ENCODE data around the gene PAK4. TPM values are rescaled to one million over a fixed set of nuclear protein-coding genes. Genes with fewer than 3 reads are reported as not detected.
A peak's percentile ranks its signal among the peaks of the same experiment; 100 is the strongest.

Gene PAK4
- total RNA-seq, 8 experiments from 2014 or later: 6.5 to 42.8 (median 11.9) TPM

GRCh38 chr19:39194832-39195542 is 69.4 kb downstream of the PAK4 start:
- peak in 1 of 8 experiments; percentile 33 for ATAC-seq (replicated peaks in 6 of 8)
- peaks cover 2 to 10% of the 10 kb centered on the region in 2 donors for H3K4me1 ChIP-seq (replicated peaks in 1 of 2)
- in situ Hi-C loops (cut with MboI; ENCODE audit: low pct_unique_long_range_greater_than_20kb in 2 of 9, low sequenced_read_pairs in 9 of 9, unreplicated experiment in 9 of 9): no loop called here
- no peak overlapping the region for H3K4me3 ChIP-seq
- WGBS, 10 experiments: 22 to 95% (median 57%) methylated on average over 1 to 6 of the region's 9 CpGs; no CpG with 5 or more reads in 4 of the 10 experiments
- no peak overlapping the region for H3K27ac ChIP-seq

- H3K4me1 ChIP-seq (replicated peaks in 1 of 2): peaks cover 2 to 10% of the 10 kb centered on the region in 2 donors
- no peak overlapping the region for H3K4me3 ChIP-seq
- in situ Hi-C loops (cut with MboI; ENCODE audit: low pct_unique_long_range_greater_than_20kb in 2 of 9, low sequenced_read_pairs in 9 of 9, unreplicated experiment in 9 of 9): no loop called here
- H3K27ac ChIP-seq: no peak overlapping the region
- ATAC-seq (replicated peaks in 6 of 8): no peak
- WGBS, 10 experiments: 40 to 52% (median 47%) methylated on average over 1 to 6 of the region's 9 CpGs; no CpG with 5 or more reads in 7 of the 10 experiments
Observed at GRCh38 chr19:39195755-39196154, 70.2 kb downstream of the PAK4 start.

GRCh38 chr19:39196320-39196719 is 70.7 kb downstream of the PAK4 start:
- WGBS, 10 experiments: 0% methylated on average over 1 of the region's 7 CpGs; no CpG with 5 or more reads in 9 of the 10 experiments
- H3K27ac ChIP-seq: no peak overlapping the region
- H3K4me3 ChIP-seq: no peak overlapping the region
- no peak for ATAC-seq (replicated peaks in 6 of 8)
- in situ Hi-C loops (cut with MboI; ENCODE audit: low pct_unique_long_range_greater_than_20kb in 2 of 9, low sequenced_read_pairs in 9 of 9, unreplicated experiment in 9 of 9): no loop called here
- H3K4me1 ChIP-seq (replicated peaks in 1 of 2): peaks cover 2 to 10% of the 10 kb centered on the region in 2 donors

- Histone ChIP-seq H3K4me1 (replicated peaks in 1 of 2) (peaks cover 2 to 10% of the 10 kb centered on the region in 2 donors), H3K4me3 (peak within 1 kb of the TSS in 1 of 5 donors; percentile 6), H3K27ac (no peak within 1 kb of the TSS)
- in situ Hi-C loops (cut with MboI; ENCODE audit: low pct_unique_long_range_greater_than_20kb in 2 of 9, low sequenced_read_pairs in 9 of 9, unreplicated experiment in 9 of 9): no loop called here
- ATAC-seq (replicated peaks in 6 of 8): peak in 4 of 8 experiments; percentile 5 to 20 (median 16)
- 3 to 17% (median 5%) methylated on average over 2 to 12 of the region's 51 CpGs; no CpG with 5 or more reads in 5 of the 10 experiments for WGBS, 10 experiments
Observed at GRCh38 chr19:39196860-39197562, 71.4 kb downstream of the PAK4 start, which contains the start of gene NCCRP1. TSS of gene NCCRP1 (plus strand) at chr19:39196964. CDS start at chr19:39196983, 19 bp downstream.

GRCh38 chr19:39197808-39198207 is 72.2 kb downstream of the PAK4 start:
- H3K27ac ChIP-seq: no peak overlapping the region
- in situ Hi-C loops (cut with MboI; ENCODE audit: low pct_unique_long_range_greater_than_20kb in 2 of 9, low sequenced_read_pairs in 9 of 9, unreplicated experiment in 9 of 9): no loop called here
- H3K4me1 ChIP-seq (replicated peaks in 1 of 2): peaks cover 2 to 10% of the 10 kb centered on the region in 2 donors
- no peak overlapping the region for H3K4me3 ChIP-seq
- WGBS, 10 experiments: 80% methylated on average over 1 of the region's 5 CpGs; no CpG with 5 or more reads in 9 of the 10 experiments
- ATAC-seq (replicated peaks in 6 of 8): no peak

GRCh38 chr19:39199025-39199424 is 73.4 kb downstream of the PAK4 start:
- WGBS, 10 experiments: 0 to 50% (median 16%) methylated on average over 2 to 10 of the region's 11 CpGs; no CpG with 5 or more reads in 3 of the 10 experiments
- no peak overlapping the region for H3K27ac ChIP-seq
- no peak overlapping the region for H3K4me3 ChIP-seq
- ATAC-seq (replicated peaks in 6 of 8): peak; percentile 83 to 97 (median 95)
- peaks cover 2 to 10% of the 10 kb centered on the region in 2 donors for H3K4me1 ChIP-seq (replicated peaks in 1 of 2)
- in situ Hi-C loops (cut with MboI; ENCODE audit: low pct_unique_long_range_greater_than_20kb in 2 of 9, low sequenced_read_pairs in 9 of 9, unreplicated experiment in 9 of 9): no loop called here

- in situ Hi-C loops (cut with MboI; ENCODE audit: low pct_unique_long_range_greater_than_20kb in 2 of 9, low sequenced_read_pairs in 9 of 9, unreplicated experiment in 9 of 9): no loop called here
Observed at GRCh38 chr19:39200066-39200802, 74.6 kb downstream of the PAK4 start.

GRCh38 chr19:39200803-39201115 is 75.2 kb downstream of the PAK4 start:
- in situ Hi-C loops (cut with MboI; ENCODE audit: low pct_unique_long_range_greater_than_20kb in 2 of 9, low sequenced_read_pairs in 9 of 9, unreplicated experiment in 9 of 9): no loop called here

More at GRCh38 chr19:39200066-39200802, 74.6 kb downstream of the PAK4 start:
- ATAC-seq (replicated peaks in 6 of 8): peak in 1 of 8 experiments; percentile 10
- H3K27ac ChIP-seq: no peak overlapping the region
- no peak overlapping the region for H3K4me3 ChIP-seq
- H3K4me1 ChIP-seq (replicated peaks in 1 of 2): peaks cover 2 to 10% of the 10 kb centered on the region in 2 donors
- 40 to 90% methylated on average over 1 to 2 of the region's 32 CpGs; no CpG with 5 or more reads in 8 of the 10 experiments for WGBS, 10 experiments

GRCh38 chr19:39202998-39203355 is 77.4 kb downstream of the PAK4 start:
- no peak for ATAC-seq (replicated peaks in 6 of 8)
- in situ Hi-C loops (cut with MboI; ENCODE audit: low pct_unique_long_range_greater_than_20kb in 2 of 9, low sequenced_read_pairs in 9 of 9, unreplicated experiment in 9 of 9): no loop called here
- Histone ChIP-seq H3K27ac (no peak overlapping the region), H3K4me1 (replicated peaks in 1 of 2) (peaks cover 2 to 7% of the 10 kb centered on the region in 2 donors), H3K4me3 (no peak overlapping the region)
- no CpG with 5 or more reads among the region's 1 CpG for WGBS, 10 experiments

More at GRCh38 chr19:39200803-39201115, 75.2 kb downstream of the PAK4 start:
- 40% methylated on average over 1 of the region's 3 CpGs; no CpG with 5 or more reads in 9 of the 10 experiments for WGBS, 10 experiments
- Histone ChIP-seq H3K4me1 (replicated peaks in 1 of 2) (peaks cover 2 to 10% of the 10 kb centered on the region in 2 donors), H3K4me3 (no peak overlapping the region), H3K27ac (no peak overlapping the region)
- ATAC-seq (replicated peaks in 6 of 8): no peak

- in situ Hi-C loops (cut with MboI; ENCODE audit: low pct_unique_long_range_greater_than_20kb in 2 of 9, low sequenced_read_pairs in 9 of 9, unreplicated experiment in 9 of 9): no loop called here
- no peak for ATAC-seq (replicated peaks in 6 of 8)
- Histone ChIP-seq H3K27ac (no peak within 1 kb of the TSS), H3K4me3 (no peak within 1 kb of the TSS), H3K4me1 (replicated peaks in 1 of 2) (peaks cover 2 to 6% of the 10 kb centered on the region in 2 donors)
- WGBS, 10 experiments: 0 to 15% (median 14%) methylated on average over 3 to 16 of the region's 57 CpGs; no CpG with 5 or more reads in 7 of the 10 experiments
Observed at GRCh38 chr19:39203372-39204341, 78.1 kb downstream of the PAK4 start, which contains the start of gene SYCN. TSS of gene SYCN (minus strand) at chr19:39204263. CDS start at chr19:39204254, 9 bp downstream.

- no peak overlapping the region for H3K4me3 ChIP-seq
- 57 to 91% (median 80%) methylated on average over 1 to 3 of the region's 3 CpGs; no CpG with 5 or more reads in 3 of the 10 experiments for WGBS, 10 experiments
- no peak for ATAC-seq (replicated peaks in 6 of 8)
- in situ Hi-C loops (cut with MboI; ENCODE audit: low pct_unique_long_range_greater_than_20kb in 2 of 9, low sequenced_read_pairs in 9 of 9, unreplicated experiment in 9 of 9): no loop called here
- H3K4me1 ChIP-seq (replicated peaks in 1 of 2): no peaks in the 10 kb centered on the region
- no peak overlapping the region for H3K27ac ChIP-seq
Observed at GRCh38 chr19:39205449-39205764, 79.8 kb downstream of the PAK4 start.

- ATAC-seq (replicated peaks in 6 of 8): no peak
- WGBS, 10 experiments: 33 to 90% (median 71%) methylated on average over 1 to 6 of the region's 6 CpGs
- no peak overlapping the region for H3K4me3 ChIP-seq
- no peaks in the 10 kb centered on the region for H3K4me1 ChIP-seq (replicated peaks in 1 of 2)
- H3K27ac ChIP-seq: no peak overlapping the region
- in situ Hi-C loops (cut with MboI; ENCODE audit: low pct_unique_long_range_greater_than_20kb in 2 of 9, low sequenced_read_pairs in 9 of 9, unreplicated experiment in 9 of 9): no loop called here
Observed at GRCh38 chr19:39206122-39206521, 80.5 kb downstream of the PAK4 start.

All from motor neuron (in vitro differentiated cells).